H1 (cell line): ENCODE measurements around the gene TPST2. TPM values are rescaled to one million over a fixed set of nuclear protein-coding genes. Genes with fewer than 3 reads are reported as not detected.
A peak's percentile ranks its signal among the peaks of the same experiment; 100 is the strongest.

ENCODE experiments used
- CTCF ChIA-PET: fragments of 300-600 bp; sonication (Branson Sonifier 250); formaldehyde crosslinking; loops from one replicate; lab custom pipeline; 2021; ENCODE audit not compliant: partially characterized antibody; lab: Charles Lee
- POLR2A ChIA-PET: fragments of 300-600 bp; sonication (Branson Sonifier 250); formaldehyde crosslinking; loops from one replicate; lab custom pipeline; 2021; ENCODE audit warnings: inconsistent platforms; ENCODE audit not compliant: partially characterized antibody; lab: Charles Lee
- DNase-seq, 2 experiments: peaks; one replicate each; pipeline versions ENCODE4 v3.0.0 to v3.0.0-alpha.2; 2010 to 2022; ENCODE audit warnings: low spot score in 2 of 2, low read depth in 1 of 2, mixed read lengths in 1 of 2
- FAIRE-seq: peaks from 2 replicates; lab custom pipeline; 2011; peaks lifted over from hg19 to GRCh38; lab: Jason Lieb, UNC
- H2AFZ ChIP-seq: 2 replicates; pipeline ENCODE4 v1.8.1; 2012; ENCODE audit warnings: low read length, inconsistent platforms
- H2AK5ac ChIP-seq: 2 replicates; pipeline ENCODE4 v1.6.1; 2013; ENCODE audit warnings: low read depth, low read length
- H2BK120ac ChIP-seq: replicated peaks from 2 replicates; pipeline ENCODE3; 2013; ENCODE audit warnings: low read depth, low read length, inconsistent platforms
- H2BK12ac ChIP-seq: 2 replicates; pipeline ENCODE4 v1.6.1; 2013; ENCODE audit warnings: low read depth, low read length
- H2BK15ac ChIP-seq: 2 replicates; pipeline ENCODE4 v1.6.1; 2013; ENCODE audit warnings: low read length
- H2BK20ac ChIP-seq: 2 replicates; pipeline ENCODE4 v1.6.1; 2013; ENCODE audit warnings: low read length
- H2BK5ac ChIP-seq: 2 replicates; pipeline ENCODE4 v1.6.1; 2013; ENCODE audit warnings: low read depth, low read length
- H3K14ac ChIP-seq: 2 replicates; pipeline ENCODE4 v1.6.1; 2013; ENCODE audit warnings: inconsistent platforms; ENCODE audit not compliant: insufficient read length
- H3K18ac ChIP-seq: 2 replicates; pipeline ENCODE4 v1.6.1; 2013; ENCODE audit warnings: low read length; ENCODE audit errors: extremely low read depth
- H3K23ac ChIP-seq: 2 replicates; pipeline ENCODE4 v1.6.1; 2013; ENCODE audit warnings: inconsistent platforms; ENCODE audit not compliant: insufficient read length
- H3K23me2 ChIP-seq: 2 replicates; pipeline ENCODE4 v1.6.1; 2013; ENCODE audit warnings: low read depth, low read length
- H3K27ac ChIP-seq: 2 replicates; pipeline ENCODE4 v1.6.1; 2011; ENCODE audit warnings: low read depth, low read length, inconsistent platforms
- H3K27me3 ChIP-seq, 4 experiments: replicated peaks in 1 of 4; 1 replicate in 1 of 4; 2 replicates in 3 of 4; pipeline versions ENCODE4 v1.6.1 to v1.8.1; 2011 to 2013; ENCODE audit warnings: low read length in 3 of 4, mild to moderate bottlenecking in 3 of 4, inconsistent platforms in 2 of 4, mixed read lengths in 2 of 4, moderate library complexity in 1 of 4; ENCODE audit not compliant: control insufficient read depth in 3 of 4, insufficient read depth in 3 of 4; ENCODE audit errors: extremely low read depth in 1 of 4
- H3K36me3 ChIP-seq, 4 experiments: 2 replicates each; pipeline versions ENCODE4 v1.6.1 to v1.8.1; 2011 to 2013; ENCODE audit warnings: mild to moderate bottlenecking in 4 of 4, low read length in 3 of 4, moderate library complexity in 2 of 4, control low read depth in 1 of 4, inconsistent platforms in 1 of 4; ENCODE audit not compliant: insufficient read depth in 4 of 4, control insufficient read depth in 2 of 4
- H3K4ac ChIP-seq: replicated peaks from 2 replicates; pipeline ENCODE3; 2013; ENCODE audit warnings: low read length, low read depth, mixed read lengths, inconsistent platforms; ENCODE audit not compliant: insufficient read length
- H3K4me1 ChIP-seq, 4 experiments: replicated peaks in 1 of 4; 1 replicate in 1 of 4; 2 replicates in 3 of 4; pipeline versions ENCODE4 v1.6.1 to v1.8.1; 2011 to 2013; ENCODE audit warnings: low read length in 3 of 4, inconsistent platforms in 2 of 4, mixed read lengths in 1 of 4; ENCODE audit not compliant: insufficient read depth in 4 of 4, control insufficient read depth in 3 of 4
- H3K4me2 ChIP-seq, 2 experiments: 2 replicates each; pipeline versions ENCODE4 v1.6.1 to v1.8.1; 2011 to 2013; ENCODE audit warnings: low read depth in 2 of 2, low read length in 2 of 2, control low read depth in 1 of 2, inconsistent platforms in 1 of 2, mild to moderate bottlenecking in 1 of 2; ENCODE audit not compliant: insufficient read depth in 1 of 2
- H3K4me3 ChIP-seq, 4 experiments: fragments of 200-600, 300-600 bp in 1 of 4; sonication (generic), shearing (Covaris generic), sonication (Bioruptor Twin) in 1 of 4; 2 replicates each; pipeline versions ENCODE4 v1.5.1 to v1.8.1; 2011 to 2016; ENCODE audit warnings: low read length in 4 of 4, low read depth in 3 of 4, control low read depth in 2 of 4, inconsistent platforms in 2 of 4, mild to moderate bottlenecking in 2 of 4, mixed read lengths in 1 of 4, moderate library complexity in 1 of 4; ENCODE audit not compliant: insufficient read depth in 2 of 4; ENCODE audit errors: extremely low read depth in 1 of 4
- H3K56ac ChIP-seq: replicated peaks from 2 replicates; pipeline ENCODE3; 2013; ENCODE audit warnings: low read depth, mild to moderate bottlenecking, mixed read lengths, low read length, inconsistent platforms; ENCODE audit not compliant: insufficient read length
- H3K79me1 ChIP-seq: 2 replicates; pipeline ENCODE4 v1.6.1; 2013; ENCODE audit warnings: low read depth, low read length, control low read depth
- H3K79me2 ChIP-seq, 2 experiments: 2 replicates each; pipeline versions ENCODE4 v1.6.1 to v1.8.1; 2012 to 2013; ENCODE audit warnings: low read length in 2 of 2, mild to moderate bottlenecking in 2 of 2, inconsistent platforms in 1 of 2; ENCODE audit not compliant: insufficient read depth in 2 of 2, control insufficient read depth in 1 of 2
- H3K9ac ChIP-seq, 4 experiments: replicated peaks in 1 of 4; 1 replicate in 1 of 4; 2 replicates in 3 of 4; pipeline versions ENCODE4 v1.6.1 to v1.8.1; 2011 to 2013; ENCODE audit warnings: low read depth in 3 of 4, low read length in 3 of 4, control low read depth in 2 of 4, mild to moderate bottlenecking in 2 of 4, moderate library complexity in 2 of 4, inconsistent platforms in 1 of 4; ENCODE audit errors: extremely low read depth in 1 of 4
- H3K9me3 ChIP-seq, 2 experiments: 2 replicates each; pipeline versions ENCODE4 v1.6.1 to v1.8.1; 2012 to 2013; ENCODE audit warnings: mild to moderate bottlenecking in 2 of 2, moderate library complexity in 2 of 2, control low read depth in 1 of 2, inconsistent platforms in 1 of 2, low read depth in 1 of 2, low read length in 1 of 2, mixed read lengths in 1 of 2; ENCODE audit not compliant: insufficient read depth in 2 of 2
- H4K20me1 ChIP-seq, 2 experiments: replicated peaks in 1 of 2; 2 replicates each; pipeline versions ENCODE3 to v1.8.1; 2011 to 2013; ENCODE audit warnings: inconsistent platforms in 2 of 2, low read length in 2 of 2, mild to moderate bottlenecking in 1 of 2; ENCODE audit not compliant: insufficient read depth in 2 of 2, control insufficient read depth in 1 of 2
- H4K5ac ChIP-seq: 2 replicates; pipeline ENCODE4 v1.6.1; 2013; ENCODE audit warnings: low read length, low read depth, mixed read lengths, inconsistent platforms; ENCODE audit not compliant: insufficient read length
- H4K8ac ChIP-seq: 2 replicates; pipeline ENCODE4 v1.8.0; 2013; ENCODE audit warnings: mild to moderate bottlenecking, moderate library complexity, low read length, inconsistent platforms; ENCODE audit not compliant: insufficient read depth; ENCODE audit errors: extremely low read depth
- H4K91ac ChIP-seq: replicated peaks from 2 replicates; pipeline ENCODE3; 2013; ENCODE audit warnings: low read length, mixed read lengths, inconsistent platforms; ENCODE audit not compliant: insufficient read length
- BACH1 ChIP-seq: IDR thresholded peaks from 2 replicates; pipeline ENCODE4 v1.6.1; 2012; ENCODE audit warnings: low read length, improper control_type of control experiment
- BRCA1 ChIP-seq: IDR thresholded peaks from 2 replicates; pipeline ENCODE4 v1.6.1; 2012; ENCODE audit warnings: low read depth, low read length, improper control_type of control experiment
- JUND ChIP-seq: IDR thresholded peaks from 2 replicates; pipeline ENCODE4 v1.6.1; 2011; ENCODE audit warnings: mild to moderate bottlenecking, improper control_type of control experiment, low read length
- KDM1A ChIP-seq: fragments of 200-600, 300-600 bp; sonication (generic); IDR thresholded peaks from 2 replicates; pipeline ENCODE4 v1.7.1; 2016; ENCODE audit warnings: mild to moderate bottlenecking, low read length, borderline replicate concordance
- MAX ChIP-seq: IDR thresholded peaks from 2 replicates; pipeline ENCODE4 v1.6.1; 2012; ENCODE audit warnings: inconsistent platforms
- SAP30 ChIP-seq: fragments of 300-600 bp; sonication (generic); IDR thresholded peaks from 2 replicates; pipeline ENCODE4 v1.7.1; 2012; ENCODE audit warnings: low read length, moderate library complexity, mild to moderate bottlenecking, inconsistent platforms; ENCODE audit not compliant: insufficient read depth, insufficient replicate concordance
- TEAD4 ChIP-seq: IDR thresholded peaks from 2 replicates; pipeline ENCODE4 v1.6.1; 2012; ENCODE audit warnings: low read depth, low read length, inconsistent platforms, mixed read lengths
- WGBS, 2 experiments: shearing (Covaris generic) in 1 of 2; methylation state at CpG; one replicate each; pipeline versions ENCODE4 v1.1.6 to v1.1.7; 2013 to 2015; ENCODE audit warnings: low lambda C conversion rate in 2 of 2, mixed read lengths in 2 of 2, inconsistent platforms in 1 of 2, low coverage in 1 of 2, missing lambda C conversion rate in 1 of 2; ENCODE audit not compliant: insufficient replicate concordance in 2 of 2, insufficient coverage in 1 of 2, insufficient read length in 1 of 2; ENCODE audit errors: extremely low coverage in 1 of 2, missing lambda C conversion rate in 1 of 2; 5-methylcytosine and 5-hydroxymethylcytosine counted together
- polyA plus RNA-seq, 7 experiments: library from polyadenylated mRNA; depleted of rRNA in 3 of 7; stranded (reverse) in 5 of 7; unstranded in 2 of 7; fragments of >200 nt in 5 of 7; fragments of 200-250 nt in 2 of 7; gene quantifications; 1 replicate in 5 of 7; 2 replicates in 1 of 7; 4 replicates in 1 of 7; pipeline versions ENCODE4 v1.2.1 to v1.2.3, GENCODE V29; 2011 to 2013; ENCODE audit warnings: missing spikeins in 2 of 7, mixed read lengths in 2 of 7
- total RNA-seq: library from RNA; stranded (reverse); fragmentation: NEBNext Ultra II Directional; extraction: Animal tissue kit (Norgen Biotek cat#: 25700); gene quantifications from 2 replicates; pipeline ENCODE4 v1.2.1, GENCODE V29; 2021
- TF ChIP-seq, protein P1 (sequence below): IDR thresholded peaks from 2 replicates; pipeline ENCODE4 v1.6.1; 2012; ENCODE audit warnings: inconsistent platforms

Gene TPST2
- total and polyA plus RNA-seq, 2 of the 8 experiments (the other 6 are each of a cell fraction or from before 2014, with no cell fraction given): 58.8 to 143 TPM

- Histone ChIP-seq H3K56ac (no peak overlapping the region), H2BK5ac (peak overlapping the region; percentile 69; the same call in 1 of the 2 replicates), H2BK12ac (0 out of 2 replicates have a peak overlapping the region, but pooled peaks have one; percentile 6), H3K4ac (no peak overlapping the region), H3K9me3 (no peaks in the 10 kb centered on the region), H3K23ac (no peak overlapping the region), H4K8ac (no peak overlapping the region; the same call in 1 of the 2 replicates), H2BK120ac (no peak overlapping the region), H3K4me3 (peak overlapping the region; percentile 64 to 100 (median 70)), H4K20me1 (peaks cover 4 to 11% of the 10 kb centered on the region in 2 experiments), H3K4me2 (peak overlapping the region; percentile 81 to 84), H3K36me3 (peaks cover 0 to 8% (median 1%) of the 10 kb centered on the region in 4 experiments; a peak in 4 of 8 replicates), H2BK15ac (peak overlapping the region; percentile 61; the same call in 1 of the 2 replicates), H3K18ac (peak overlapping the region; percentile 64), H3K79me2 (peaks cover 10 to 58% of the 10 kb centered on the region in 2 experiments; a peak in 3 of 4 replicates), H3K27me3 (no peaks in the 10 kb centered on the region), H4K91ac (peak overlapping the region; percentile 70), H3K9ac (peak overlapping the region; percentile 26 to 70 (median 50); a peak in 6 of 7 replicates), H3K79me1 (peaks cover 8% of the 10 kb centered on the region), H3K23me2 (peaks cover 5% of the 10 kb centered on the region; the same call in 1 of the 2 replicates), H3K14ac (no peak overlapping the region), H2AK5ac (no peak overlapping the region), H3K4me1 (peaks cover 0 to 15% (median 4%) of the 10 kb centered on the region in 4 experiments; a peak in 6 of 7 replicates), H4K5ac (no peak overlapping the region), H2BK20ac (no peak overlapping the region), H3K27ac (no peak overlapping the region), H2AFZ (no peak overlapping the region)
- FAIRE-seq (no peak), DNase-seq (no peak)
- TF ChIP-seq BRCA1 (no peak), TEAD4 (no peak), BACH1 (no peak), SAP30 (no peak), KDM1A (peak; percentile 75; the same call in 1 of the 2 replicates), MAX (peak; percentile 24; the same call in 1 of the 2 replicates), JUND (no peak)
- TF ChIP-seq, protein P1, sequence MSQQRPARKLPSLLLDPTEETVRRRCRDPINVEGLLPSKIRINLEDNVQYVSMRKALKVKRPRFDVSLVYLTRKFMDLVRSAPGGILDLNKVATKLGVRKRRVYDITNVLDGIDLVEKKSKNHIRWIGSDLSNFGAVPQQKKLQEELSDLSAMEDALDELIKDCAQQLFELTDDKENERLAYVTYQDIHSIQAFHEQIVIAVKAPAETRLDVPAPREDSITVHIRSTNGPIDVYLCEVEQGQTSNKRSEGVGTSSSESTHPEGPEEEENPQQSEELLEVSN: peak; percentile 28; the same call in 1 of the 2 replicates
- 58% methylated on average over 14 of the region's 14 CpGs; no CpG with 5 or more reads in 1 of the 2 experiments for WGBS, 2 experiments
- CTCF ChIA-PET: interaction anchor here (0.6 to 1.4 kb wide), 4 partner anchors 10 to 1686 kb away, joined by 3 to 4 read pairs (median 4); no protein-coding TSS in a partner anchor
- POLR2A ChIA-PET: interaction anchor here (0.6 to 2.2 kb wide), 9 partner anchors 9 to 84 kb away, joined by 3 to 9 read pairs (median 4); no protein-coding TSS in a partner anchor
These were observed 1.1 kb downstream of the TPST2 start for GRCh38 chr22:26588729-26589366.
